ENCODE measurements around the gene KCNK7.
"Not testable (repeated sequence)": the region's sequence is repeated elsewhere in the genome, so short reads cannot be mapped to it uniquely, and the experiment has no call there.

Gene KCNK7, protein sequence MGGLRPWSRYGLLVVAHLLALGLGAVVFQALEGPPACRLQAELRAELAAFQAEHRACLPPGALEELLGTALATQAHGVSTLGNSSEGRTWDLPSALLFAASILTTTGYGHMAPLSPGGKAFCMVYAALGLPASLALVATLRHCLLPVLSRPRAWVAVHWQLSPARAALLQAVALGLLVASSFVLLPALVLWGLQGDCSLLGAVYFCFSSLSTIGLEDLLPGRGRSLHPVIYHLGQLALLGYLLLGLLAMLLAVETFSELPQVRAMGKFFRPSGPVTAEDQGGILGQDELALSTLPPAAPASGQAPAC

DNA sequence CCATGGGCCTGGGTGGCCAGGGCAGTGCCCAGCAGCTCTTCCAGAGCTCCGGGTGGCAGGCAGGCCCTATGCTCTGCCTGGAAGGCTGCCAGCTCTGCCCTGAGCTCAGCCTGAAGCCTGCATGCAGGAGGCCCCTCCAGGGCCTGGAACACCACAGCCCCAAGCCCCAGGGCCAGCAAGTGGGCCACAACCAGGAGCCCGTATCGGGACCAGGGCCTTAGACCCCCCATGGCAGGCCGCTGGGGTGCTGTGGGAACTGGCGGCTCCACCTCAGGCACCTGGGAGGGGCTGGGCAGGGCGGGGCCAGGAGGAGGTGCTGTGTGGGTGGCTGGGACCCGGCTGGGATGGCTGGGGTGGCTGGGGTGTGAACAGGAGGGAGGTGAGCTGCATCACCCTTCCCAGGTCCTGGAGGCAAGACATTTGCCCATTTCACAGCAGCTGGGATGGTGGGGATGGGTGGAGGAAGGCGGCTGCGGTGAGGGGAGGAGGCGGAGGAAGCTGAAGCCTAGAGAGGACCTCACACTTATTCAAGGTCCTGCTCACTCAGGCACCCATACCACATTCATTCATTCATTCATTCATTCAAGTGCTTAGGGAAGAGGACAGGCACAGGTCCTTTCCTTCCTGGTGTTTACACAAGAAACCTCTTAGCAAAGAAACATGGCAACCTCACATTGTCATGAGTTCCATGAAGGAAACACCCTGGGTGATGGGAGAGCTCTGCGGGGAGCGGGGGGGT lies at the start of gene KCNK7:
Gene KCNK7, minus strand, starts transcription at position 258 of the 739 bp plus-strand sequence. Its CDS starts 28 bp downstream, at position 230.
- in situ Hi-C loops (cut with MboI; ENCODE audit: low sequenced_read_pairs), result no loop called here

DNA sequence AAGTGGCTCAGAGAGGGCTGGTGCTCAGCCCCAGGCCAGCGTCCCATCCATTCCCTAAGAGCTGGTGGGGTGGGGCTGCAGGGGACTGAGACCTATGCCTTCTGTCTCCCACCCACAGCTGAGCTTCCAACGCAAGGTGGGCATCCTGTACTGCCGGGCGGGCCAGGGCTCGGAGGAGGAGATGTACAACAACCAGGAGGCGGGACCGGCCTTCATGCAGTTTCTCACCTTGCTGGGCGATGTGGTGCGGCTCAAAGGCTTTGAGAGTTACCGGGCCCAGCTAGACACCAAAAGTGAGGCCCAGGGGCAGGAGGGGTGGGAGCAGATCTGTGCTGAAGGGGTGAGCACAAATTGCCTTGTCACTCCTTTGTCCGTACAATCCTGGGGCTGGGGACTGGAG lies 49.2 kb upstream of the KCNK7 start:
- in situ Hi-C loops (cut with MboI; ENCODE audit: low sequenced_read_pairs), result no loop called here

DNA sequence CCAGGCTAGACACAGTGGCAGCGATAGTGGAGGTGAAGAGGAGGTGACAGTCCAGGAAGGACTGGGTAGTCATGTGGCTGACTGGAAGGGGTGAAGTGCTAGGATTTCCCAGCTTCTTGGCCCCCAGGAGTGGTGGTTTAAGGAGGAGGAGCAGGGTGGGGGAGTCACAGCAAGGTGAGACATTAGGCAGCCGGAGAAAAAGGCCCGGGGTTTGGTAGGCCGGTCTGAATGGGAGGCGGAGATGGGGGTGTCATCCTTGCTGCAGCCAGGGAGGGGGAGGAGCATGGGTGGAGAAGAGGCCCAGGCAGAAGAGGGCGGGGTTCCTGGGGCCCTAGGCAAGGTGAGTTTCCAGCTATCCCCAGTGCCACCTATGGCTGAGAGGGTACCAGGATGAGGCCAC lies 48.4 kb upstream of the KCNK7 start:
- in situ Hi-C loops (cut with MboI; ENCODE audit: low sequenced_read_pairs), result no loop called here

DNA sequence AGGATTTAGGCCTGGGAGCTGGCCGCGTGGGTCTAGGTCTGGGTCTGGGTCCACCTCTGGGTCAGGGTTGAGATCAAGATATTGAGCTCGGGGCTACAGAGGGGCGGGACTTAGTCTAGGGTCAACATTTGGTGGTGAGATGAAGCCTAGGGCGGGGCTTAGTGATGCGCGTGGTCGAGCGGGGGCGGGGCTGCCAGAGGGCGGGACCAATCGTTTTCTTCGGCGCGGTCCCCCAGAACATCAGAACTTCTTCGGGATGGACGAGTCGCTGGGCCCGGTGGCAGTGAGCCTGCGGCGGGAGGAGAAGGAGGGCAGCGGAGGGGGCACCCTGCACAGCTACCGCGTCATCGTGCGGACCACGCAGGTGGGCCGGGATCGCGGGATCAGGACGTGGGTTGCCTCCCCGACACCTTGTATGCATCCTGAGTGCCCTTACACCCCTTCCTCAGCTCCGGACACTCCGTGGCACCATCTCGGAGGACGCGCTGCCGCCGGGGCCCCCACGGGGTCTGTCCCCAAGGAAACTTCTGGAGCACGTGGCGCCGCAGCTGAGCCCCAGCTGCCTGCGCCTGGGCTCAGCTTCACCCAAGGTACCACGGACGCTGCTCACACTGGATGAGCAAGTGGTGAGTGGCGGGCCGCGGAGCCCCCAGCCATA lies 46.5 kb upstream of the KCNK7 start:
- in situ Hi-C loops (cut with MboI; ENCODE audit: low sequenced_read_pairs), result no loop called here

DNA sequence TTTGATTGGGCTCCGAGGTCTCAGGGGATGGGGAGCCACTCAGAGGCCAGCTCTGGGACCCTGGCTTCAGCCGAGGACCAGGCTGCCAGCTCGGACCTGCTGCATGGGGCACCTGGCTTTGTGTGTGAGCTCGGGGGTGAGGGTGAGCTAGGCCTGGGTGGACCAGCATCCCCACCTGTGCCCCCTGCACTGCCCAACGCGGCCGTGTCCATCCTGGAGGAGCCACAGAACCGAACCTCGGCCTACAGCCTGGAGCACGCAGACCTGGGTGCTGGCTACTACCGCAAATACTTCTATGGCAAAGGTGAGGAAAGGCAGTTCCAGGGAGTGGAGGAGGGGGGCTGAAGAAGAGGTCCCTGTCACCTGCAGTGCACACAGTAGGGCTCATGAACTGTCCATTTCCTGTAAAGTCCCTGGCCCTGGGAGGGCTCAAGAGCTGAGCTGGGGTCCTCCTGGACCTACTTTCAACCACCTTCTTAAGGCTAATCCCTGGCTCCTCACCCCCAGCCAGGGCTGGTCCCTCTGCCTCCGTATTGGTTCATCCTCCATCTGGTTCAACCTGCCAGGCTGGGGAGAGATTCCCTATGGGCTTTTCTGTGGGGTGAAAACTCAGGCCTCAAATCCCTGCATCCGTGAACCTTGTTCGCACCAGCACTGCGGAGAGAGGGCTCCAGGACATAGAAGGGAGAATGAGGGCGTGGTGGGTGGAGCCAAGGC lies 45.9 kb upstream of the KCNK7 start:
- in situ Hi-C loops (cut with MboI; ENCODE audit: low sequenced_read_pairs), result no loop called here

DNA sequence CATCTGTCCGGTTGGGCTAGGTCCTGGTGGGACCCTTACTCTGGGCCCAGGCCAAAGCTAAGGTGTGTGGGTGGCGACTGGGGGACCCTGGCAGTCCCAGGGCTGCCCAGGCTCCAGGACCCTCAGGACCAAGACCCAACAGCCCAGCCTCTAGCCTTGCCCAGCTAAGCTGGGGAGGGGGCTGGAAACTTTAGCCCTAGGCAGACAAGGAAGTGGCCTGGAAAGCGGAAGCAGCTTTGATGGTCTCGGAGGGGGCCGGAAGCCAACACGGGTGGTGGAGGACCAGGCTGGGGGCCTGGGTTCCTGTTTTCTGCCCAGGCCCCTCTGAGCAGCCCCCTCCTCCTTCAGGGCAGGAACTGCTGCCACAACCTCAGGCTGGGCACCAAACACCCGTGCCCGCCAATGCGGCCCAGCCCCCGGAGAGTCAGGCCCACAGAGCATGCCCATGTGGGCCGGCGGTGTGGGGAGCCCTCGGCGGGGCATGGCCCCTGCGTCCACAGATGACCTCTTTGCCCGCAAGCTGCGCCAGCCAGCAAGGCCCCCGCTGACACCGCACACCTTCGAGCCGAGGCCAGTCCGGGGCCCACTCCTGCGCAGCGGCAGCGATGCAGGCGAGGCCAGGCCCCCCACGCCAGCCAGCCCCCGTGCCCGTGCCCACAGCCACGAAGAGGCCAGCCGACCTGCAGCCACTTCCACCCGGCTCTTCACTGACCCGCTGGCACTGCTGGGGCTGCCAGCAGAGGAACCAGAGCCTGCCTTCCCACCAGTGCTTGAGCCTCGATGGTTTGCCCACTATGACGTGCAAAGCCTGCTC lies 45.1 kb upstream of the KCNK7 start:
- in situ Hi-C loops (cut with MboI; ENCODE audit: low sequenced_read_pairs), result no loop called here

DNA sequence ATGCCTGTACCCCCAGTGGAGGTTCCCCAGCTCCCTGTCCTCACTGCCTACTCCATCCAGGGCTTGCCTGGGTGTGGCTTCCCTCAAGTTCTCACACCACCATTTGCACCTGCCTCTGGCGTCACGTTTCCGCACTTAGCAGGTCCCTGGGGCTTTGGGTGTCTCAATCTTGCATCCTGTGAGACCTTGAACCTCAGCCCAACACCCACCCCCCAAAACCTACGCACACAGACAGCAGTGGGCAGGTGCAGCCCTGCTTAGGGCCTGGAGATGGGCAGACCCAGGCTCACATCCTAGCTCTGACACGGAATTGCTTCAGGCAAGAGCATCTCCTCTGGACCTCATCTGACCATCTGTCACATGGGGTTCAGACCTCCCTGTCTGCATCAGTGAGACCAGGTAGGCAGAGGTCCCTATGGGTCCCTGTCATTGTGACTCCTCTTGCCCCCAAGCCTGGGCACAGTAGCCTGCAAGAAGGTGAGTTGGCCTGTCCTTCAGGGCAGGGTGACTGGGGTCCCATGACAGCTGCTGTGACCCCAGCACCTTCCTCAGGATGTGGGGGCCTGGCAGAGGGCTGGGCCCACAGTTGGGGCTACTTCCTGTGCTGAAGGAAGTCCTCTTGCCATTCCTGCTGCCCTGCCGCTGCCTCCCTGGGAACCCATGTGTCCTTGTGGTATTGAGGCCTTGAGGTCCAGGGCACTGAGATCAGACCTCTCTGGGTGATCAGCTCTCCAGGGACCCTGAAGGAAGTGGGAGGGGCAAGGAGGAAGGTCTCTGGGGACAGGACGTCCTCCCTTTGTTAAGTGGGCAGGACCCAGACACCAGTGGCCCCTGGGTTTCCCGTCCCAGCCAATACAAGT lies 44.3 kb upstream of the KCNK7 start:
- in situ Hi-C loops (cut with MboI; ENCODE audit: low sequenced_read_pairs), result no loop called here

DNA sequence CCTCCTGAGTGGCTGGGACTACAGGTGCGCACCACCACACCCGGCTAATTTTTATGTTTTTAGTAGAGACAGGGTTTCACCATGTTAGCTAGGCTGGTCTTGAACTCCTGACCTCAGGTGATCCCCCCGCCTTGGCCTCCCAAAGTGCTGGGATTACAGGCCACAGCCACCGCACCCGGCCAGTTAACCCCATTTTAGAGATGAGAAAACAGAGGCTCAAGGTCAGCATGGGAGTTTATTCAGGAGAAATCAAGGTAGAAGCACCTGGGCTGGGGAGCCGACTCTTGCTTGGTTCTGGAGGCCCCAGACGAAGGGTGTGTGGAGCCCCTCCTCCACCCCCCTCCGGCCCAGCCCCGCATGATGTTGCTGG lies 43.6 kb upstream of the KCNK7 start:
- in situ Hi-C loops (cut with MboI; ENCODE audit: low sequenced_read_pairs), result not testable (repeated sequence)

DNA sequence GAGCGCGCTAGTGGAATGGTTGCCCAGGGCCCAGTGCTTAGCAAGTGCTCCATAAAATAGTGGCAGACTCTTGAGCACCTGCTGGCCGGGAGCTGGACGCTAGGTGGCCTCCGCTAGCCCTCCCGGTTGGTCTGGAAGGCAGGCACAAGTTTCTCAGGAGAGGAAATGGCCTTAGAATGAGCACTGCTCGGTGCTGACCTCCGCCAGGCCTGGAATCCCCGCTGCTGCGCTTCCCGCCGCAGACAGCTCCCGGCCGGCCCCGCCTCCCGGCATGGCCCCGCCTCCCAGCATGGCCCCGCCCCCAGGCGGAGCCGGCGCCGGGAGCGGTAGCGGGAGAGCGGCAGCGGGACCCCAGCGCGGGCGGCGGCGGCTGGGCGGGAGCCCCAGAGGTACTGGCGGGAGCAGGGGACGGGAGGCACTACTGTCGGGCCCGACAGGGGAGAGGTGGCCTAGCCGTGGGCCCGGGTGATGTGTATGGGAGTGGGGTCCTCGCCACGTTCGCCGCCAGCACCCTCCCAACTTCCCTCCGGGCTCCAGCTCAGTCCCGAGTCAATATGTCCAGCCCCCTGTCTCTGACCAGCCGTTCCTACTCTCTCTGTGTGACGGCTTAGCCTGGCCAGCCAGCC lies 42.3 kb upstream of the KCNK7 start, which contains the start of gene SIPA1:
Gene SIPA1, plus strand, starts transcription at position 308 of the 626 bp plus-strand sequence. CDS start 2,821 bp downstream, outside the sequence.
- in situ Hi-C loops (cut with MboI; ENCODE audit: low sequenced_read_pairs), result no loop called here

DNA sequence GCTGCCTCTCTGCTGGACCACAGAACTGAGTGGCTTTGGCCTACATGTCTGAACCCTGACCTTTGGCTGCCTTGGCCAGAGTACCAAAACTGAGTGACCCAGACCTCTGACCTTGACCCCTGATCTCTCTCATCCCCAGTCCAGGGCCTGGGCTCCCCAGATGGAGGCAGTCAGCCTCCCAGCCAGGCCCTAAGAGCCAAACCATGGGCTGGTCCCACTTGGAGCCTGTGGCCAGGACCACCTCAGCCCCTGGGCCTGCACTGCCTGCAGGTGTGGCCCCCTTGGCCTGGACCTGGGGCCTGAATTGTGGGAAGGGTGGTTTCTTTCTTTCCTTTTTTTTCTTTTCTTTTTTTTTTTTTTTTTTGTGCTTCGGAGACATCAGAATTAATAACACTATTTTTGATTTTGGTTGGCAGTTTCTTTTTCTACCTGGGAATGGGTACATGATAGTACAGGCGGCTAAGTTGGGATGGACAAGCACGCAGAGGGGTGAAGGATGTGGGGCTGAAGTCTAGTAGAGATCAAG lies 41.5 kb upstream of the KCNK7 start:
- in situ Hi-C loops (cut with MboI; ENCODE audit: low sequenced_read_pairs), result no loop called here

DNA sequence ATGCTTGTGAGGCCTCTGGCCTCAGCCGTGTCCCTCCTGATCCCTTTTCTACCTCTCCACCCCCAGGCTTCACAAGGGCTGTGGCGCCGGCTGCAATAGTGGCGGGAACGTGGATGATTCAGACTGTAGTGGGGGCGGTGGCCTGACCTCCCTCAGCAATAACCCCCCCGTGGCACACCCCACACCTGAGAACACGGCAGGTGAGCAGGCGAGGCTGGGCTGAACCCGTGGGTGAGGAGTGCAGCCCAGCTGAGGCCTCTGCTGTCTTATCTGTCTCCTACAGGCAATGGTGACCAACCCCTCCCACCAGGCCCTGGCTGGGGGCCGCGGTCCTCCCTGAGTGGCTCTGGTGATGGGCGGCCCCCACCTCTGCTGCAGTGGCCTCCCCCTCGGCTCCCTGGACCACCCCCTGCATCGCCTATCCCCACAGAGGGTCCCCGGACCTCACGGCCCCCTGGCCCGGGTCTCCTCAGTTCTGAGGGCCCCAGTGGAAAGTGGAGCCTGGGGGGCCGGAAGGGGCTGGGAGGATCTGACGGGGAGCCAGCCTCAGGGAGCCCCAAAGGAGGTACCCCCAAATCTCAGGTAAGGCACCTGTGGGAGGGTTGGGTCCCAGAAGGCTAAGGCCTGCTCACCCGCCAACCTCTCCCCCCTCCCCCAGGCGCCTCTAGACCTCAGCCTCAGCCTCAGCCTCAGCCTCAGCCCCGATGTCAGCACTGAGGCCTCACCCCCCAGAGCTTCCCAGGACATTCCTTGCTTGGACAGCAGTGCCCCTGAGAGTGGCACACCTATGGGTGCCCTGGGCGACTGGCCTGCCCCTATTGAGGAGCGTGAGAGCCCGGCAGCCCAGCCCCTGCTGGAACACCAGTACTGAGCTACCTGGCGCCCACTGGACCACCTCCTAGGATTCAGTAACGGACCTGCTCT lies 40.8 kb upstream of the KCNK7 start:
- in situ Hi-C loops (cut with MboI; ENCODE audit: low sequenced_read_pairs), result no loop called here

DNA sequence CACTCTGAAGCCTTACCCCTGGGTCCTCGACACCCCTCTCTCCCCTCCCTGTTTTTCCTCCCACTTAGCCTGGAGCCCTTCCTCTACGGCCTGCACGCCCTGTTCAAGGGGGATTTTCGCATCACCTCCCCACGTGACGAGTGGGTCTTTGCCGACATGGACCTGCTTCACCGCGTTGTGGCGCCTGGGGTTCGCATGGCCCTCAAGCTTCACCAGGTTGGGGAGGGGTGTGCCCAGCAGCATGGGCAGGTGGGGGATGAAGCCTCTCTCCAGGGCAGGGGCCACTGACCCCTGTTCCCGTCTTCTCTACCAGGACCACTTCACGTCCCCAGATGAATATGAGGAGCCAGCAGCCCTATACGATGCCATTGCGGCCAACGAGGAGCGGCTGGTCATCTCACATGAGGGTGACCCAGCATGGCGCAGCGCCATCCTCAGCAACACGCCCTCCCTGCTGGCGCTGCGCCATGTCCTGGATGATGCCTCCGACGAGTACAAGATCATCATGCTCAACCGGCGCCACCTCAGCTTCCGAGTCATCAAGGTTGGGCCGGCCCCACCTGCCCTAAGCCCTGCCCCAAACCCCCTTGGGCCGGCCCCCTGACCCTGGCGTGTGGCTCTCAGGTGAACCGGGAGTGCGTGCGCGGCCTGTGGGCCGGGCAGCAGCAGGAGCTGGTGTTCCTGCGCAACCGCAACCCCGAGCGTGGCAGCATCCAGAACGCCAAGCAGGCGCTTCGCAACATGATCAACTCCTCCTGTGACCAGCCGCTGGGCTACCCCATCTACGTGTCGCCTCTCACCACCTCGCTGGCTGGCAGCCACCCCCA lies 39.5 kb upstream of the KCNK7 start:
- in situ Hi-C loops (cut with MboI; ENCODE audit: low sequenced_read_pairs), result no loop called here

DNA sequence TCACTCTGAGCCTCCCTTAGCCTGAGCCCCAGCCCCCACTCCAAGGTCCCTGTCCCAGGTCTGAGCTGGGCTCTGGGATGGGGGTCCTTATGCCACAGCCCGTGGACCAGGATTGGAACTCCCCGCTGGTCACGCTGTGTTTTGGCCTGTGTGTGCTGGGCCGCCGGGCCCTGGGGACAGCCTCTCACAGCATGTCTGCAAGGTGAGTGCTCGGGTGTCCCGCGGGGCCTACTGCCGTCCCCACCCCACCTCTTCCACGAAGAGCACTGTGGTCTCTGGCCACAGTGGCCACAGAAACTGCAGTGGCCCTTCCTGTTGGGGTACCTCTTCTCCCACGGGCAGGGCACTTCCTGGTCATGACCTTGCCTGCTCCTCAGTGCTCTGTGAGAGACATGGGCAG lies 38.8 kb upstream of the KCNK7 start:
- in situ Hi-C loops (cut with MboI; ENCODE audit: low sequenced_read_pairs), result no loop called here

DNA sequence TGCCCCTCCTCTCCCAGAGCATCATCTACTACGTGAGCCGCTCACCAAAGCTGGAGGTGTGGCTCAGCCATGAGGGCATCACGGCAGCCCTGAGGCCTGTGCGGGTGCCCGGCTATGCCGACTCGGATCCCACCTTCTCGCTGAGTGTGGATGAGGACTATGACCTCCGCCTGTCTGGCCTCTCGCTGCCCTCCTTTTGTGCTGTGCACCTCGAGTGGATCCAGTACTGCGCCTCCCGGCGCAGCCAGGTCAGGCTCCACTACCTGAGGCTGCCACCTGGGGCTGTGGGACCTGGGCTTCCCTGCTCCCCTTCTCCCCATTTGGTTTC lies 38.5 kb upstream of the KCNK7 start:
- in situ Hi-C loops (cut with MboI; ENCODE audit: low sequenced_read_pairs), result no loop called here

DNA sequence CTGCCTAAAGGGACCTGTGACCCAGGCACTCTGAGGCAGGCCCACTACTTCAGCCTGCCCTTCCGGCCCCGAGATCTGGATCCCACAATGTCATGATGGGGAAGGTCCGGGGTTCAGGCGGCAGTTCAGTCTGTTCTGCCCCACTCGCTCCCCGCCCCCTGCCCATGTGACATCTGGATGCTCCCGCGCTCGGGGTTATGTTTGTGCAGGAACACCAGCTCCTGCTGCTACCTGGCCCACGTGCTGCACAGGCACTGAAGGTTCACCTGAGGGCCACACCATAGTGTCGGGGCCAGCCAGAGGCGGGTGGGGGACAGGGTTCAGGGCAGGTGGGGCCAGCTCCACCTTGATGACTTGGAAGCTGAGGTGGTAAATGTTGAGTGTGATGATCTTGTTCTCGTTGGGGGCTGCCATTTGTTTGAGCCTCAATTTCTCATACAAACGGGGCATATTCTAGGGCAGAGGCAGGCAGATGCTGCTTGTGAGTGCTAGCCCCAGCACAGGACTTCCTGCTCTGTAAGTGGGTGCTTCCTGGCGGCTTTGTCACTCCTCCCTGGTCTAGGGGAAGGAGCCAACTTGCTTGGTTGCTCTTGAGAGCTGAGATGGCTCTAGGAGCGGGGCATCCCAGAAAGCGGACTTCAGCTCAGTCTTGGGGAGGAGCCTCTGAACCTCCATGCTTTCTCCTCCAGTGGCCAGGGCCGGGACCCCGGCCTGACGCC lies 37.9 kb upstream of the KCNK7 start:
- in situ Hi-C loops (cut with MboI; ENCODE audit: low sequenced_read_pairs), result no loop called here

DNA sequence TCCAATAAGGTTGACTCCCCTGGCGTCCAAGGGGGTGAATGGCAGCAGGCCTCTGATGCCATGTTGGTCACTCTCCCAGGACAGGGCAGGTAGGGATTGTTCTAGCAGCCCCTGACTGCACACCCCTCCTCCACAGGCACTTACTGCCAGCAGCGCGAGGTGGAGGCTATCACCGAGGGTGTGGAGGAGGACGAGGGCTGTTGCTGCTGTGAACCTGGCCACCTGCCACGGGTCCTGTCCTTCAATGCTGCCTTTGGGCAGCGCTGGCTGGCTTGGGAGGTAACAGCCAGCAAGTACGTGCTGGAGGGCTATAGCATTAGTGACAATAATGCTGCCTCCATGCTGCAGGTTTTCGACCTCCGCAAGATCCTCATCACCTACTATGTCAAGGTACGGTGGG lies 34.6 kb upstream of the KCNK7 start:
- in situ Hi-C loops (cut with MboI; ENCODE audit: low sequenced_read_pairs), result no loop called here
